PC-9 (cell line): ENCODE measurements around the gene MYO1C. TPM values are rescaled to one million over a fixed set of nuclear protein-coding genes. Genes with fewer than 3 reads are reported as not detected.

ENCODE experiments used
- BruUV-seq: library from RNA; stranded (reverse); fragments of 400-500 nt; replicated peaks from 2 replicates; lab custom pipeline; 2021; lab: Mats Ljungman, UMichigan
- CTCF ChIA-PET: fragments of 300-600 bp; sonication (Branson Sonifier 250); formaldehyde crosslinking; loops from one replicate; lab custom pipeline; 2022; ENCODE audit warnings: antibody characterized with exemption; lab: Charles Lee
- POLR2A ChIA-PET: fragments of 300-600 bp; sonication (Branson Sonifier 250); formaldehyde crosslinking; loops from one replicate; lab custom pipeline; 2022; ENCODE audit warnings: antibody characterized with exemption; ENCODE audit not compliant: unreplicated experiment; lab: Charles Lee
- DNase-seq, 2 experiments: peaks; one replicate each; pipeline versions ENCODE4 v3.0.0 to v3.0.0-alpha.2; 2015 to 2022; ENCODE audit warnings: mixed read lengths in 1 of 2
- H2AFZ ChIP-seq: fragments of 200-600 bp; sonication (generic); 2 replicates; pipeline ENCODE4 v1.8.1; 2017; ENCODE audit warnings: antibody characterized with exemption
- H3F3A ChIP-seq: fragments of 200-600 bp; sonication (generic); 2 replicates; pipeline ENCODE4 v1.8.1; 2017; ENCODE audit warnings: antibody characterized with exemption, mild to moderate bottlenecking, low read depth; ENCODE audit not compliant: insufficient read depth
- H3K27ac ChIP-seq: fragments of 200-600 bp; sonication (generic); 2 replicates; pipeline ENCODE4 v1.6.1; 2016; ENCODE audit warnings: mixed run types
- H3K27me3 ChIP-seq: fragments of 200-600 bp; sonication (generic); 2 replicates; pipeline ENCODE4 v1.6.1; 2016; ENCODE audit warnings: low read depth, mixed run types; ENCODE audit not compliant: insufficient read depth
- H3K36me3 ChIP-seq: fragments of 200-600 bp; sonication (generic); 2 replicates; pipeline ENCODE4 v1.6.1; 2016; ENCODE audit warnings: low read depth, mixed run types
- H3K4me1 ChIP-seq: fragments of 200-600 bp; sonication (generic); replicated peaks from 2 replicates; pipeline ENCODE4 v1.6.1; 2016; ENCODE audit warnings: mixed run types; ENCODE audit not compliant: insufficient read depth
- H3K4me2 ChIP-seq: fragments of 200-600 bp; sonication (generic); 2 replicates; pipeline ENCODE4 v1.6.1; 2017; ENCODE audit warnings: mixed run types
- H3K4me3 ChIP-seq: fragments of 200-600 bp; sonication (generic); 2 replicates; pipeline ENCODE4 v1.6.1; 2016; ENCODE audit warnings: mixed run types
- H3K79me2 ChIP-seq: fragments of 200-600 bp; sonication (generic); 2 replicates; pipeline ENCODE4 v1.6.1; 2017; ENCODE audit warnings: low read depth, mixed run types
- H3K9me2 ChIP-seq: fragments of 200-600 bp; sonication (generic); 2 replicates; pipeline ENCODE4 v1.8.1; 2017; ENCODE audit warnings: mild to moderate bottlenecking; ENCODE audit not compliant: insufficient read depth
- H3K9me3 ChIP-seq: fragments of 200-600 bp; sonication (generic); 2 replicates; pipeline ENCODE4 v1.8.1; 2016; ENCODE audit warnings: low read depth; ENCODE audit not compliant: insufficient read depth
- H4K20me1 ChIP-seq: fragments of 200-600 bp; sonication (generic); 2 replicates; pipeline ENCODE4 v1.8.1; 2017; ENCODE audit not compliant: insufficient read depth
- EZH2 ChIP-seq: fragments of 200-600 bp; sonication (generic); IDR thresholded peaks from 2 replicates; pipeline ENCODE4 v1.8.0; 2017; ENCODE audit warnings: antibody characterized with exemption, low read depth
- intact Hi-C: fragments of 100-400 bp; cut with micrococcal nuclease; formaldehyde crosslinking; loops from one replicate; pipeline ENCODE4 v1.10.0; 2022; ENCODE audit not compliant: unreplicated experiment
- total RNA-seq: library from RNA; stranded (reverse); gene quantifications from 2 replicates; pipeline ENCODE4 v1.2.3, GENCODE V29; 2021
- TF ChIP-seq, protein P1 (sequence below): fragments of 200-600 bp; sonication (generic); conservative IDR thresholded peaks from 2 replicates; pipeline ENCODE4 v1.6.1; 2017; ENCODE audit warnings: mixed run types, antibody characterized with exemption, mild to moderate bottlenecking, moderate library complexity

Gene MYO1C
- total RNA-seq, 1 experiment from 2014 or later = 237 TPM

DNA sequence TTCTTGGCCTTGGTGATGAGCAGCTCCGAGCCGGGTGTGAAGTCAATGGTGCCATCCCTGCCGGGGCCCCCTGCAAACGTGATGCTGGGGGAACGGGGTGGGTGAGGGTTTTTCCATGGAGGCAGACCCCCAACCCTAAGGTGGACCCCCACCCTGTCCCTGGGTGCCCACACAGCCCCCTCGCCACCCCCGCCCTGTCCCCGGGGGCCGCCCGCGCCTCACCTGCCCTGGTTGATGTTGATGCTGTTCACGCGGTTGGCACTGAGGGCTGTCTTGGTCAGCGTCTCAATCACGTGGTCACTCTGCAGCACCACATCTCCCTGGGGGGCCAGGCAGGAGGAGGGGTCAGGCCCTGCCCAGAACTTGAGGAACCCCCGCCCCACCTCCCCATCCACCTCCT, 25.2 kb downstream of the MYO1C start:
- Histone ChIP-seq H3K27me3 (no peaks in the 10 kb centered on the region), H3K9me2 (no peaks in the 10 kb centered on the region), H3K4me3 (no peak overlapping the region), H3K4me1 (no peaks in the 10 kb centered on the region), H4K20me1 (no peaks in the 10 kb centered on the region), H3K4me2 (no peak overlapping the region), H3K36me3 (peaks cover 12% of the 10 kb centered on the region), H3F3A (peaks cover 23% of the 10 kb centered on the region; the same call in 1 of the 2 replicates), H3K79me2 (no peaks in the 10 kb centered on the region), H3K27ac (no peak overlapping the region), H2AFZ (no peak overlapping the region), H3K9me3 (no peaks in the 10 kb centered on the region)
- intact Hi-C loops = no loop called here
- BruUV-seq = no TSS peak
- ChIA-PET POLR2A (no interaction called here), CTCF (no interaction called here)
- no peak for TF ChIP-seq EZH2
- TF ChIP-seq, protein P1, sequence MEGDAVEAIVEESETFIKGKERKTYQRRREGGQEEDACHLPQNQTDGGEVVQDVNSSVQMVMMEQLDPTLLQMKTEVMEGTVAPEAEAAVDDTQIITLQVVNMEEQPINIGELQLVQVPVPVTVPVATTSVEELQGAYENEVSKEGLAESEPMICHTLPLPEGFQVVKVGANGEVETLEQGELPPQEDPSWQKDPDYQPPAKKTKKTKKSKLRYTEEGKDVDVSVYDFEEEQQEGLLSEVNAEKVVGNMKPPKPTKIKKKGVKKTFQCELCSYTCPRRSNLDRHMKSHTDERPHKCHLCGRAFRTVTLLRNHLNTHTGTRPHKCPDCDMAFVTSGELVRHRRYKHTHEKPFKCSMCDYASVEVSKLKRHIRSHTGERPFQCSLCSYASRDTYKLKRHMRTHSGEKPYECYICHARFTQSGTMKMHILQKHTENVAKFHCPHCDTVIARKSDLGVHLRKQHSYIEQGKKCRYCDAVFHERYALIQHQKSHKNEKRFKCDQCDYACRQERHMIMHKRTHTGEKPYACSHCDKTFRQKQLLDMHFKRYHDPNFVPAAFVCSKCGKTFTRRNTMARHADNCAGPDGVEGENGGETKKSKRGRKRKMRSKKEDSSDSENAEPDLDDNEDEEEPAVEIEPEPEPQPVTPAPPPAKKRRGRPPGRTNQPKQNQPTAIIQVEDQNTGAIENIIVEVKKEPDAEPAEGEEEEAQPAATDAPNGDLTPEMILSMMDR = no peak
- DNase-seq = no peak

DNA sequence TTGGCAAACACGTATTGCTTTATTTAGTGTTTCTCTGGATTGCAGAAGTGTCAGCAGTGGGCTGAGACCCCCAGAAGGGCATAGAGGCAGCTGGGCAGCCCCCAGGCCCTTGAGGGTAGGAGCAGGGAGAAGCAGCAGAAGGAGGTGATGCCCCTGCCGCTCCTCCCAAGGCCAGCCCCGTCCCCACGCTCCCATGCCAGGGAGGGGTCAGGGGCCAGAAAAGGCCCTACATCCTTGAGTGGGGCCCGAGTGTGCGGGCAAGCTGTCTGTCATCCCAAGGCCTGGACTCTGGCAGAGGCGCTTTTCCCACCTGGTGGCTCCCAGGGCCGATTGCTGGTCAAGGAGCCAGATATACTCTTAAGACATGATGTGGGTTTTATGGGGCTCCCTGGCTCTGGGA, 28.3 kb downstream of the MYO1C start:
- Histone ChIP-seq H3F3A (peaks cover 42% of the 10 kb centered on the region; the same call in 1 of the 2 replicates), H3K4me3 (no peak overlapping the region), H2AFZ (no peak overlapping the region), H3K79me2 (no peaks in the 10 kb centered on the region), H3K4me1 (peaks cover 13% of the 10 kb centered on the region), H3K36me3 (peaks cover 12% of the 10 kb centered on the region), H3K9me3 (no peaks in the 10 kb centered on the region), H3K4me2 (no peak overlapping the region), H3K9me2 (no peaks in the 10 kb centered on the region), H3K27ac (no peak overlapping the region), H3K27me3 (no peaks in the 10 kb centered on the region), H4K20me1 (no peaks in the 10 kb centered on the region)
- ChIA-PET POLR2A (no interaction called here), CTCF (no interaction called here)
- no peak for DNase-seq
- TF ChIP-seq, protein P1 = no peak
- TF ChIP-seq EZH2 = no peak
- BruUV-seq = no TSS peak
- intact Hi-C loops = no loop called here

- CTCF ChIA-PET = no interaction called here
- H3F3A ChIP-seq = peaks cover 42% of the 10 kb centered on the region; the same call in 1 of the 2 replicates
- no peak overlapping the region for H3K4me2 ChIP-seq
- POLR2A ChIA-PET = interaction anchor here (0.5 to 0.7 kb wide), 4 partner anchors 14 to 97 kb away, joined by 3 to 4 read pairs (median 3); no protein-coding TSS in a partner anchor
- BruUV-seq = TSS peak; percentile 31
- no peaks in the 10 kb centered on the region for H3K79me2 ChIP-seq
- DNase-seq = no peak
- no peak overlapping the region for H3K27ac ChIP-seq
- no peak for TF ChIP-seq EZH2
- TF ChIP-seq, protein P1 = no peak
- no peaks in the 10 kb centered on the region for H3K9me2 ChIP-seq
- no peaks in the 10 kb centered on the region for H4K20me1 ChIP-seq
- no peaks in the 10 kb centered on the region for H3K27me3 ChIP-seq
- no peak overlapping the region for H3K4me3 ChIP-seq
- H3K9me3 ChIP-seq = no peaks in the 10 kb centered on the region
- peaks cover 13% of the 10 kb centered on the region for H3K4me1 ChIP-seq
- peaks cover 9% of the 10 kb centered on the region; the same call in 1 of the 2 replicates for H3K36me3 ChIP-seq
- no peak overlapping the region for H2AFZ ChIP-seq
- intact Hi-C loops = no loop called here
These were observed 30.0 kb downstream of the MYO1C start for GRCh38 chr17:1462164-1463112.
